B cell (primary cell): Measurements from ENCODE around the gene NCAM1. TPM values are rescaled to one million over a fixed set of nuclear protein-coding genes. Genes with fewer than 3 reads are reported as not detected.

Experiments used
- ATAC-seq: fragments of 200-7000 bp; cut with Tn5 transposase; one replicate; pipeline ENCODE4 v1.10.0; 2021; ENCODE audit warnings: low read depth, mild to moderate bottlenecking, moderate number of reproducible peaks, moderate library complexity
- CTCF ChIA-PET: fragments of 350-600 bp; sonication (Branson Sonifier 250); formaldehyde crosslinking; loops from one replicate; lab custom pipeline; 2021; ENCODE audit warnings: antibody characterized with exemption, inconsistent platforms; lab: Charles Lee
- POLR2A ChIA-PET: fragments of 350-600 bp; sonication (Branson Sonifier 250); formaldehyde crosslinking; loops from one replicate; lab custom pipeline; 2021; ENCODE audit warnings: antibody characterized with exemption; lab: Charles Lee
- DNase-seq: peaks from one replicate; pipeline ENCODE4 v3.0.0; 2013
- H2AFZ ChIP-seq: 2 replicates; pipeline ENCODE4 v1.6.1; 2012; ENCODE audit warnings: mild to moderate bottlenecking, low read depth, low read length; ENCODE audit not compliant: insufficient read depth, poor library complexity, severe bottlenecking
- H3K27ac ChIP-seq, 2 donors: 1 replicate in 1 of 2; 2 replicates in 1 of 2; pipeline ENCODE4 v1.5.1; 2012 to 2013; ENCODE audit warnings: low read length in 2 of 2, mild to moderate bottlenecking in 2 of 2, moderate library complexity in 1 of 2
- H3K27me3 ChIP-seq, 4 experiments: fragments of 200-600 bp in 1 of 4; sonication (generic) in 1 of 4; replicated peaks in 1 of 4; 1 replicate in 2 of 4; 2 replicates in 2 of 4; pipeline versions ENCODE4 v1.6.1 to v1.7.0; 2013 to 2016; ENCODE audit warnings: low read length in 3 of 4, mild to moderate bottlenecking in 2 of 4, mixed read lengths in 1 of 4, moderate library complexity in 1 of 4; ENCODE audit not compliant: insufficient read depth in 4 of 4, control insufficient read depth in 3 of 4; ENCODE audit errors: control extremely low read depth in 1 of 4
- H3K36me3 ChIP-seq, 2 experiments: replicated peaks in 1 of 2; 1 replicate in 1 of 2; 2 replicates in 1 of 2; pipeline versions ENCODE4 v1.6.1 to v1.7.1; 2013; ENCODE audit warnings: low read length in 1 of 2; ENCODE audit not compliant: insufficient read depth in 2 of 2, control insufficient read depth in 1 of 2; ENCODE audit errors: control extremely low read depth in 1 of 2, extremely low read depth in 1 of 2
- H3K4me1 ChIP-seq, 2 donors: fragments of 200-600 bp in 1 of 2; sonication (generic) in 1 of 2; 1 replicate in 1 of 2; 2 replicates in 1 of 2; pipeline versions ENCODE4 v1.5.1 to v1.6.1; 2013 to 2017; ENCODE audit warnings: low read length in 2 of 2; ENCODE audit not compliant: control insufficient read depth in 2 of 2, insufficient read depth in 2 of 2
- H3K4me2 ChIP-seq: replicated peaks from 2 replicates; pipeline ENCODE3; 2012; ENCODE audit warnings: mild to moderate bottlenecking, low read depth, low read length; ENCODE audit not compliant: poor library complexity, severe bottlenecking
- H3K4me3 ChIP-seq, 5 experiments: fragments of 200-600 bp in 1 of 5; sonication (generic) in 1 of 5; 1 replicate in 3 of 5; 2 replicates in 2 of 5; pipeline versions ENCODE4 v1.5.1 to v1.7.0; 2011 to 2016; ENCODE audit warnings: low read length in 4 of 5, mild to moderate bottlenecking in 4 of 5, low read depth in 2 of 5, control low read depth in 1 of 5, moderate library complexity in 1 of 5; ENCODE audit not compliant: insufficient read depth in 1 of 5; ENCODE audit errors: control extremely low read depth in 1 of 5, extremely low read depth in 1 of 5
- H3K79me2 ChIP-seq: fragments of 200-600 bp; sonication (generic); one replicate; pipeline ENCODE4 v1.6.0; 2016; ENCODE audit warnings: low read length; ENCODE audit not compliant: control insufficient read depth, insufficient read depth
- H3K9ac ChIP-seq: fragments of 200-600 bp; sonication (generic); 2 replicates; pipeline ENCODE4 v1.6.1; 2017; ENCODE audit warnings: mild to moderate bottlenecking, low read length, moderate library complexity
- H3K9me3 ChIP-seq, 3 donors: one replicate each; pipeline versions ENCODE4 v1.6.1 to v1.7.1; 2013; ENCODE audit warnings: low read length in 2 of 3; ENCODE audit not compliant: control insufficient read depth in 2 of 3, insufficient read depth in 1 of 3; ENCODE audit errors: control extremely low read depth in 1 of 3
- H4K20me1 ChIP-seq: 2 replicates; pipeline ENCODE4 v1.6.0; 2012; ENCODE audit warnings: mild to moderate bottlenecking, low read length; ENCODE audit not compliant: insufficient read depth, control insufficient read depth, poor library complexity, severe bottlenecking
- H3K27ac Mint-ChIP-seq: one replicate; pipeline ENCODE4 v1.8.0; 2021; ENCODE audit warnings: mixed read lengths
- H3K27me3 Mint-ChIP-seq: one replicate; pipeline ENCODE4 v1.8.0; 2021; ENCODE audit warnings: mixed read lengths
- H3K4me1 Mint-ChIP-seq: one replicate; pipeline ENCODE4 v1.8.0; 2021; ENCODE audit warnings: mixed read lengths
- H3K4me3 Mint-ChIP-seq: one replicate; pipeline ENCODE4 v1.8.0; 2021; ENCODE audit warnings: mixed read lengths
- H3K9me3 Mint-ChIP-seq: one replicate; pipeline ENCODE4 v1.8.0; 2022; ENCODE audit warnings: mixed read lengths; ENCODE audit not compliant: insufficient read depth
- CTCF ChIP-seq: fragments of 200-600 bp; IDR thresholded peaks from one replicate; pipeline ENCODE4 v1.8.0; 2022; ENCODE audit warnings: antibody characterized with exemption, mild to moderate bottlenecking
- EZH2 ChIP-seq: IDR thresholded peaks from 2 replicates; pipeline ENCODE4 v1.6.1; 2012; ENCODE audit warnings: borderline replicate concordance, low read depth, mild to moderate bottlenecking, moderate library complexity, low read length; ENCODE audit not compliant: insufficient read depth, poor library complexity, severe bottlenecking
- WGBS: methylation state at CpG from one replicate; pipeline ENCODE4 v1.1.5; 2013; ENCODE audit warnings: missing lambda C conversion rate; ENCODE audit not compliant: insufficient coverage; 5-methylcytosine and 5-hydroxymethylcytosine counted together
- intact Hi-C: fragments of 100-400 bp; cut with micrococcal nuclease; formaldehyde crosslinking; loops from one replicate; pipeline ENCODE4 v1.10.0; 2022
- polyA plus RNA-seq: library from polyadenylated mRNA; depleted of rRNA; stranded (reverse); fragments of >200 nt; gene quantifications from 2 replicates; pipeline ENCODE4 v1.2.3, GENCODE V29; 2012
- total RNA-seq, 2 donors: library from RNA; stranded (reverse); fragments of 120-200 nt in 1 of 2; gene quantifications; 1 replicate in 1 of 2; 2 replicates in 1 of 2; pipeline versions ENCODE4 v1.2.3 to v1.2.4, GENCODE V29; 2013 to 2022

The NCAM1 gene
- total and polyA plus RNA-seq, 2 donors (not counting 1 experiment from before 2014, with no cell fraction given): 0.37 TPM; not detected in 1

- H3K4me1 ChIP-seq: no peaks in the 10 kb centered on the region
- H3K9ac ChIP-seq: no peak overlapping the region
- H3K27me3 Mint-ChIP-seq: peaks cover 7% of the 10 kb centered on the region
- no peak for DNase-seq
- ATAC-seq: no peak
- TF ChIP-seq CTCF (no peak), EZH2 (no peak)
- no peak overlapping the region for H3K4me2 ChIP-seq
- no peaks in the 10 kb centered on the region for H4K20me1 ChIP-seq
- intact Hi-C loops: no loop called here
- H3K27me3 ChIP-seq: no peaks in the 10 kb centered on the region
- no peak overlapping the region for H3K4me3 Mint-ChIP-seq
- H3K9me3 Mint-ChIP-seq: no peaks in the 10 kb centered on the region
- H3K79me2 ChIP-seq: no peaks in the 10 kb centered on the region
- ChIA-PET POLR2A (no interaction called here), CTCF (no interaction called here)
- no peaks in the 10 kb centered on the region for H3K36me3 ChIP-seq
- no peak overlapping the region for H2AFZ ChIP-seq
- H3K27ac ChIP-seq: no peak overlapping the region
- H3K4me1 Mint-ChIP-seq: no peaks in the 10 kb centered on the region
- 88% methylated on average over 8 of the region's 13 CpGs for WGBS
- H3K4me3 ChIP-seq: no peak overlapping the region
- H3K27ac Mint-ChIP-seq: no peak overlapping the region
- H3K9me3 ChIP-seq: no peaks in the 10 kb centered on the region
These were observed 207.4 kb downstream of the NCAM1 start for GRCh38 chr11:113168354-113169342.

GRCh38 chr11:113172382-113172951 is 211.2 kb downstream of the NCAM1 start:
- no peak overlapping the region for H3K4me2 ChIP-seq
- H3K9me3 Mint-ChIP-seq: no peaks in the 10 kb centered on the region
- H3K4me3 ChIP-seq: no peak overlapping the region
- no peaks in the 10 kb centered on the region for H4K20me1 ChIP-seq
- TF ChIP-seq EZH2: no peak
- no peak for TF ChIP-seq CTCF
- H3K9me3 ChIP-seq: no peaks in the 10 kb centered on the region
- no peak for ATAC-seq
- no peak overlapping the region for H3K27ac Mint-ChIP-seq
- no peaks in the 10 kb centered on the region for H3K79me2 ChIP-seq
- H3K27me3 ChIP-seq: no peaks in the 10 kb centered on the region
- H3K36me3 ChIP-seq: no peaks in the 10 kb centered on the region
- CTCF ChIA-PET: no interaction called here
- no peak overlapping the region for H3K4me3 Mint-ChIP-seq
- H3K4me1 ChIP-seq: no peaks in the 10 kb centered on the region
- no peak for DNase-seq
- peaks cover 7% of the 10 kb centered on the region for H3K27me3 Mint-ChIP-seq
- intact Hi-C loops: no loop called here
- H3K27ac ChIP-seq: no peak overlapping the region
- POLR2A ChIA-PET: no interaction called here
- no peaks in the 10 kb centered on the region for H3K4me1 Mint-ChIP-seq
- no peak overlapping the region for H2AFZ ChIP-seq
- 91% methylated on average over 4 of the region's 6 CpGs for WGBS
- no peak overlapping the region for H3K9ac ChIP-seq
